ENCODE data around the gene NAPB.
"Not testable (repeated sequence)": the region's sequence is repeated elsewhere in the genome, so short reads cannot be mapped to it uniquely, and the experiment has no call there.

NAPB gene

DNA sequence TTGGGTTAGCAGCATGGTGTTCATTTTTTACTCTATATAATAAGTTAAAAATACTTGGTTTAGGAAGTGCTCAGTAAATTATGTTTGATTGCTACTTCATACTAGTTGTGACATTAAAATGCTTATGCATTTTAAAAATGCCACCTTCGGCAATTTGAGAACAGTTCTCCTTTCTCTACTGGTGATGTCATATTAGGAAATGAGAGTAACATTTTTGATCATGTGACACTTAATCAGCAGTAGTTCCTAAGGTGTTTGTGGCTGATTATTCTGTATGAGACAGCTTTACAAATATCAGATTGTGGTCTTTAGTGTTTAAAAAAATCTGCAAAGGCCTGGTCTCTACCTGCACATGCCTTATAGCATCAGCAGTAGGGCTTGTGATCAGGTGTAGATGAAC is 54.9 kb downstream of the NAPB start:
- DNase-seq: no peak

- DNase-seq: no peak
Observed at GRCh38 chr20:23365390-23366165, 55.7 kb downstream of the NAPB start.

- no peak for DNase-seq
Observed at GRCh38 chr20:23363257-23363649, 58.0 kb downstream of the NAPB start.

GRCh38 chr20:23362392-23363256 is 58.7 kb downstream of the NAPB start:
- DNase-seq: no peak

DNA sequence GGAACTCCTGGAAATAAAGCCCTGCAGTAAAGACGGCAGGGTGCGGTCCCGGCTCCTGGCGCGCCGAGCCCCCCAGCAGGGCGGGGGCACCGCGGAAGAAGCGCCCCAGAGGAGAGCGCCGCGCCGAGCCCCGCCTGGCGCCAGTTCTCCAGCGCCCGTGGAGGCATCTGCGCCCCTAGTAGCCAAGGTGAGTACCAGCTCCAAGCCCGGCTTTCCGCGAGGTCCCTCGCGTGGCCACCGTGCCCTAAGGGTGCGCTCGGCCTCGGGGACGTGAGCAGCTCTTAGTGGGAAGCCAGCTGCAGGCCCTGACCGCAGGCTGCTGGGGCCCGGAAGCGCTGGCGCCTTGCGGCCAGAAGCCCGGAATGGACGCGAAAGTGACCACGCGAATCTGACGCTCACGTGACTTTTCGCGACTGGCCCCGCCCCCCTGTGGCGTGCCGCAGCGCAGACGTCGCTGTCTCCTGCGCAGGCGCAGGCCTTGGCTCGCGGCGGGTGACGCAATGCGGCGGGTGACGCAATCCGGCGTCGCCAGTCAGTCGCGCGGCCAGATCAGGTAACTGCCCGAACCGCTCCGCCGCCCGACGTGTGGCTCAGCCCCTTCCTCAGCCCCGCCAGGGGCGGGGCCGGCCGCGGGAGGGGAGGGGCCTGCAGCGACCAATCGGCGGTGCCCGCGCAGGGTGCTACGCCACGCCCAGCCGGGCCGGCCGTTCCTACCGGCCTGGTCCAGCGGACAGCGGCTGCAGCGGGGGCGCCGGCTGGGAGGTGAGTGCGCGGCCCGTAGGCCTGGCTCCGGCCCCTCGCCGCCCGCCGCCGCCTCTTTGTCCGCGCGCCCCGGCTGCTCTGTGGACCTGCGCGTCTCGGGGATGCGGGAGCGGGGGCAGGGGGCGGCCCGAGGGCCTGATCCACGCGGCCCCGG is 59.6 kb downstream of the NAPB start, which contains the start of gene GZF1:
Gene GZF1, plus strand, starts transcription at position 707 of the 916 bp plus-strand sequence. CDS start 2,202 bp downstream, outside the sequence.
- peak; percentile 96 for DNase-seq

DNA sequence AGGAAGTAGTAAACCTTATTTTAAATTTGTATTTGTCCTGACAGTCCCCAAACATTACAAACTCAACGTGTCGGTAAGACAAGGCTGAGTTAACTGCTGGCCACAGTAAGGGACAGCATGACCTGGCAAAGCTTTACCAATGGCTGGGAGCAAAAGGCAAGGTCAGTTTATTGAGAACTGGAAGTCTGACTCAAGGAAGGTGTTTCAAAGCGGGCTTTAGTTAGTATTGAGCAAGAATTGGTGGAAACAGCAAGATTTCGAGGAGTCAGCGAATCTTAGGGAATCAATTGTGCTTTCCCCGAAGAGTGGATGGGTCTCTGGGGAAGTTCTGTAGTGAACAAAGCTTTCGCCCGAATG is 60.2 kb downstream of the NAPB start:
- no peak for DNase-seq

GRCh38 chr20:23360531-23360930 is 60.8 kb downstream of the NAPB start:
- DNase-seq: no peak

GRCh38 chr20:23358923-23359593 is 62.2 kb downstream of the NAPB start:
- DNase-seq: no peak

DNA sequence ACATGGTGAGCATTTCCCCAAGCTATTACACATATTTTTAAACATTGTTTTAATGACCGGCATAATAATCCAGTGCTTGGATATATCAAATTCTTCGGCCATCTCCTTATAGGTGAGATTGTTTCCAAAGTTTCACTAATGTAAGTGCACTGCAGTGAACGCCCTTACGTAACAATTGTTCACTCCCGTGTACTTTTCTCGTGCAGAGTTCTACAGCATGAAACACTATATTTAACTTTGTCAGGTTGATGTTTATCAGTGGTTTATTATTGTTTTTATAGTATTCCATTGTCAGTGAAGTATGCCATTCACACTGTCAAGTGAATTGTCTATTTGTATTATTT is 62.8 kb downstream of the NAPB start:
- no peak for DNase-seq

GRCh38 chr20:23357767-23358562 is 63.3 kb downstream of the NAPB start:
- peak; percentile 100 for DNase-seq

DNA sequence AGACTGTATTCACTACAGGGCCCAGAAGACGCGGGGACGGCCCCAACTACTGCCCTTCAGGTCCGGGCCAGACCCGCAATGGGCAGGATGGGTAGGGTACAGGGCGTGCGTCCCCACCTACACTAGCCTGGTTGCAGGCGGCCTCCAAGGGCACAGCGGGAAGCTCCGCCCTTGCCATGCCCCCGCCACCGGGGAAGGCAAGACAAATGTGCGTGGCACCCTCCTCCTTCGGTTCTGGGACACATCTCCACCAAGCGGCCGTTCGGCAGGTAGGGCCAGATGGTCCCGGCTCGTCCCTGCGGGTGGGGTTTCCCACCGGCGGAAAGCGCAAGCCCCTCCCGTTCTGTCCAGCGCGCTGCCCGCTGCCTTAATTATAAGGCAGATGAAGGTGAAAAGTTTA is 65.1 kb downstream of the NAPB start:
- no peak for DNase-seq

- peak; percentile 55 for DNase-seq
Observed at GRCh38 chr20:23350904-23351838, 70.1 kb downstream of the NAPB start.

- peak; percentile 92 for DNase-seq
Observed at GRCh38 chr20:23350196-23350903, 70.9 kb downstream of the NAPB start, which contains the start of gene NXT1. TSS of gene NXT1 (plus strand) at chr20:23350791. CDS start at chr20:23354042, 3,251 bp downstream.

GRCh38 chr20:23349338-23350195 is 71.7 kb downstream of the NAPB start:
- peak; percentile 66 for DNase-seq

DNA sequence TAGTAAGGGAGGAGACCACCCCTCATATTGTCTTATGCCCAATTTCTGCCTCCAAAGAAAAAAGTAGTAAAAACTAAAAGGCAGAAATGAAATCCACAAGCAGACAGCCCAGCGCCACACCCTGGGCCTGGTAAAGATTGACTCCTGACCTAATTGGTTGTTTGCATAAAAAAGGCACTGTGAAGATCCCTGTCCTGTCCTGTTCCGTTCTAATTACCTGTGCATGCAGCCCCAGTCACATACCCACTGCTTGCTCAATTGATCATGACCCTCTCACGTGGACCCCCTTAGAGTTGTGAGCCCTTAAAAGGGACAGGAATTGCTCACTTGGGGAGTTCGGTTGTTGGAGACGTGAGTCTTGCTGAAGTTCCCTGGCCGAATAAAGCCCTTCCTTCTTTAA is 72.8 kb downstream of the NAPB start:
- DNase-seq: not testable (repeated sequence)

GRCh38 chr20:23347791-23348190 is 73.5 kb downstream of the NAPB start:
- no peak for DNase-seq

- DNase-seq: no peak
Observed at GRCh38 chr20:23346002-23346401, 75.3 kb downstream of the NAPB start.

- no peak for DNase-seq
Observed at GRCh38 chr20:23344336-23344735, 77.0 kb downstream of the NAPB start.

- no peak for DNase-seq
Observed at GRCh38 chr20:23343590-23343989, 77.7 kb downstream of the NAPB start.
